Ishikawa (cell line): Measurements from ENCODE around the gene SNX3.

ENCODE experiments used
- EP300 ChIP-seq: IDR thresholded peaks from 2 replicates; pipeline ENCODE4 v1.6.1; 2012; ENCODE audit warnings: borderline replicate concordance
- ZBTB7A ChIP-seq: IDR thresholded peaks from 2 replicates; pipeline ENCODE4 v1.6.1; 2012; ENCODE audit warnings: low read depth
- TF ChIP-seq, protein P1 (sequence below): IDR thresholded peaks from 2 replicates; pipeline ENCODE4 v1.6.1; 2012; ENCODE audit warnings: low read depth, mild to moderate bottlenecking

GRCh38 chr6:108163267-108163643 lies 97.6 kb downstream of the SNX3 start:
- TF ChIP-seq ZBTB7A: no peak
- TF ChIP-seq, protein P1, sequence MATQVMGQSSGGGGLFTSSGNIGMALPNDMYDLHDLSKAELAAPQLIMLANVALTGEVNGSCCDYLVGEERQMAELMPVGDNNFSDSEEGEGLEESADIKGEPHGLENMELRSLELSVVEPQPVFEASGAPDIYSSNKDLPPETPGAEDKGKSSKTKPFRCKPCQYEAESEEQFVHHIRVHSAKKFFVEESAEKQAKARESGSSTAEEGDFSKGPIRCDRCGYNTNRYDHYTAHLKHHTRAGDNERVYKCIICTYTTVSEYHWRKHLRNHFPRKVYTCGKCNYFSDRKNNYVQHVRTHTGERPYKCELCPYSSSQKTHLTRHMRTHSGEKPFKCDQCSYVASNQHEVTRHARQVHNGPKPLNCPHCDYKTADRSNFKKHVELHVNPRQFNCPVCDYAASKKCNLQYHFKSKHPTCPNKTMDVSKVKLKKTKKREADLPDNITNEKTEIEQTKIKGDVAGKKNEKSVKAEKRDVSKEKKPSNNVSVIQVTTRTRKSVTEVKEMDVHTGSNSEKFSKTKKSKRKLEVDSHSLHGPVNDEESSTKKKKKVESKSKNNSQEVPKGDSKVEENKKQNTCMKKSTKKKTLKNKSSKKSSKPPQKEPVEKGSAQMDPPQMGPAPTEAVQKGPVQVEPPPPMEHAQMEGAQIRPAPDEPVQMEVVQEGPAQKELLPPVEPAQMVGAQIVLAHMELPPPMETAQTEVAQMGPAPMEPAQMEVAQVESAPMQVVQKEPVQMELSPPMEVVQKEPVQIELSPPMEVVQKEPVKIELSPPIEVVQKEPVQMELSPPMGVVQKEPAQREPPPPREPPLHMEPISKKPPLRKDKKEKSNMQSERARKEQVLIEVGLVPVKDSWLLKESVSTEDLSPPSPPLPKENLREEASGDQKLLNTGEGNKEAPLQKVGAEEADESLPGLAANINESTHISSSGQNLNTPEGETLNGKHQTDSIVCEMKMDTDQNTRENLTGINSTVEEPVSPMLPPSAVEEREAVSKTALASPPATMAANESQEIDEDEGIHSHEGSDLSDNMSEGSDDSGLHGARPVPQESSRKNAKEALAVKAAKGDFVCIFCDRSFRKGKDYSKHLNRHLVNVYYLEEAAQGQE: no peak
- no peak for TF ChIP-seq EP300
